ENCODE results near the gene SLC22A1.

DNA sequence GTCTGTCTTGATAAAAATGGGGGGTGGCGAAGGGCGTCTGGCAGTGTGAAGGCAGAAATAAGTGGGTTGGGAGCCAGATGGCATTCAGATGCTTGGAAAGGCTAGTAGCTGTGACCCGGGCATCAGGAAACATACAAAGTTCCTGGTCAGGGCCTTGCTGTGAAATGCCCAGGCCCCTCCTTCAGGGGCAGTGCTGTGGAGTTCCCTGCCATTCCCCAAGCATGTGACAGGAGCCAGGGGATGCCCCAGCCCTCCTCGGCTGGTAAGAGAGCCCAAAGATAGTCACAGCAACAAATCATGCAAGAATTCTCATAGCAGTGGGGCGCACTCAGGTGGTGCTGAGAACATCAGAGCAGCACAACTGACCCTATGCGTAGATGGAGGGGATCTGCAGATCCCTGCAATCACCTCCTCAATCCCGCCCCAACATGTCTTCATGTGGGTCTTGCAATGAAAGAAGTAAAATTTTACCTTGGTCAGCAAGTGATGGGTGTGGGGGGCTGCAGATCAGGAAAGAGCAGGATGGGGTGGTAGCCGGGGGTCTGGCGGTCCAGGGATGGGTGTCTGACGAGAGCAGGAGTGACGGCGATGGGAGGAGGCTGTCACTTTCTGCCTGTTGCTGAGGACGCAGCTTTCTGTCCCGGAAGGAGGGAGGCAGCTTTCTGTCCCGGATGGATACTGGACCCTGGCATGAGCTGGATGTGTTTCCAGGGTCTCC lies 39.5 kb downstream of the SLC22A1 start:
- TF ChIP-seq EZH2 (IDR thresholded peaks at IDR 0.05; ENCODE audit: low read depth, unreplicated experiment): no peak
- TF ChIP-seq, protein P1, sequence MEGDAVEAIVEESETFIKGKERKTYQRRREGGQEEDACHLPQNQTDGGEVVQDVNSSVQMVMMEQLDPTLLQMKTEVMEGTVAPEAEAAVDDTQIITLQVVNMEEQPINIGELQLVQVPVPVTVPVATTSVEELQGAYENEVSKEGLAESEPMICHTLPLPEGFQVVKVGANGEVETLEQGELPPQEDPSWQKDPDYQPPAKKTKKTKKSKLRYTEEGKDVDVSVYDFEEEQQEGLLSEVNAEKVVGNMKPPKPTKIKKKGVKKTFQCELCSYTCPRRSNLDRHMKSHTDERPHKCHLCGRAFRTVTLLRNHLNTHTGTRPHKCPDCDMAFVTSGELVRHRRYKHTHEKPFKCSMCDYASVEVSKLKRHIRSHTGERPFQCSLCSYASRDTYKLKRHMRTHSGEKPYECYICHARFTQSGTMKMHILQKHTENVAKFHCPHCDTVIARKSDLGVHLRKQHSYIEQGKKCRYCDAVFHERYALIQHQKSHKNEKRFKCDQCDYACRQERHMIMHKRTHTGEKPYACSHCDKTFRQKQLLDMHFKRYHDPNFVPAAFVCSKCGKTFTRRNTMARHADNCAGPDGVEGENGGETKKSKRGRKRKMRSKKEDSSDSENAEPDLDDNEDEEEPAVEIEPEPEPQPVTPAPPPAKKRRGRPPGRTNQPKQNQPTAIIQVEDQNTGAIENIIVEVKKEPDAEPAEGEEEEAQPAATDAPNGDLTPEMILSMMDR (conservative IDR thresholded peaks at IDR 0.05; ENCODE audit: low read depth in 2 of 2): no peak
- TF ChIP-seq, protein P2, sequence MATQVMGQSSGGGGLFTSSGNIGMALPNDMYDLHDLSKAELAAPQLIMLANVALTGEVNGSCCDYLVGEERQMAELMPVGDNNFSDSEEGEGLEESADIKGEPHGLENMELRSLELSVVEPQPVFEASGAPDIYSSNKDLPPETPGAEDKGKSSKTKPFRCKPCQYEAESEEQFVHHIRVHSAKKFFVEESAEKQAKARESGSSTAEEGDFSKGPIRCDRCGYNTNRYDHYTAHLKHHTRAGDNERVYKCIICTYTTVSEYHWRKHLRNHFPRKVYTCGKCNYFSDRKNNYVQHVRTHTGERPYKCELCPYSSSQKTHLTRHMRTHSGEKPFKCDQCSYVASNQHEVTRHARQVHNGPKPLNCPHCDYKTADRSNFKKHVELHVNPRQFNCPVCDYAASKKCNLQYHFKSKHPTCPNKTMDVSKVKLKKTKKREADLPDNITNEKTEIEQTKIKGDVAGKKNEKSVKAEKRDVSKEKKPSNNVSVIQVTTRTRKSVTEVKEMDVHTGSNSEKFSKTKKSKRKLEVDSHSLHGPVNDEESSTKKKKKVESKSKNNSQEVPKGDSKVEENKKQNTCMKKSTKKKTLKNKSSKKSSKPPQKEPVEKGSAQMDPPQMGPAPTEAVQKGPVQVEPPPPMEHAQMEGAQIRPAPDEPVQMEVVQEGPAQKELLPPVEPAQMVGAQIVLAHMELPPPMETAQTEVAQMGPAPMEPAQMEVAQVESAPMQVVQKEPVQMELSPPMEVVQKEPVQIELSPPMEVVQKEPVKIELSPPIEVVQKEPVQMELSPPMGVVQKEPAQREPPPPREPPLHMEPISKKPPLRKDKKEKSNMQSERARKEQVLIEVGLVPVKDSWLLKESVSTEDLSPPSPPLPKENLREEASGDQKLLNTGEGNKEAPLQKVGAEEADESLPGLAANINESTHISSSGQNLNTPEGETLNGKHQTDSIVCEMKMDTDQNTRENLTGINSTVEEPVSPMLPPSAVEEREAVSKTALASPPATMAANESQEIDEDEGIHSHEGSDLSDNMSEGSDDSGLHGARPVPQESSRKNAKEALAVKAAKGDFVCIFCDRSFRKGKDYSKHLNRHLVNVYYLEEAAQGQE (IDR thresholded peaks at IDR 0.05; ENCODE audit: unreplicated experiment): no peak
- TF ChIP-seq, protein P3, sequence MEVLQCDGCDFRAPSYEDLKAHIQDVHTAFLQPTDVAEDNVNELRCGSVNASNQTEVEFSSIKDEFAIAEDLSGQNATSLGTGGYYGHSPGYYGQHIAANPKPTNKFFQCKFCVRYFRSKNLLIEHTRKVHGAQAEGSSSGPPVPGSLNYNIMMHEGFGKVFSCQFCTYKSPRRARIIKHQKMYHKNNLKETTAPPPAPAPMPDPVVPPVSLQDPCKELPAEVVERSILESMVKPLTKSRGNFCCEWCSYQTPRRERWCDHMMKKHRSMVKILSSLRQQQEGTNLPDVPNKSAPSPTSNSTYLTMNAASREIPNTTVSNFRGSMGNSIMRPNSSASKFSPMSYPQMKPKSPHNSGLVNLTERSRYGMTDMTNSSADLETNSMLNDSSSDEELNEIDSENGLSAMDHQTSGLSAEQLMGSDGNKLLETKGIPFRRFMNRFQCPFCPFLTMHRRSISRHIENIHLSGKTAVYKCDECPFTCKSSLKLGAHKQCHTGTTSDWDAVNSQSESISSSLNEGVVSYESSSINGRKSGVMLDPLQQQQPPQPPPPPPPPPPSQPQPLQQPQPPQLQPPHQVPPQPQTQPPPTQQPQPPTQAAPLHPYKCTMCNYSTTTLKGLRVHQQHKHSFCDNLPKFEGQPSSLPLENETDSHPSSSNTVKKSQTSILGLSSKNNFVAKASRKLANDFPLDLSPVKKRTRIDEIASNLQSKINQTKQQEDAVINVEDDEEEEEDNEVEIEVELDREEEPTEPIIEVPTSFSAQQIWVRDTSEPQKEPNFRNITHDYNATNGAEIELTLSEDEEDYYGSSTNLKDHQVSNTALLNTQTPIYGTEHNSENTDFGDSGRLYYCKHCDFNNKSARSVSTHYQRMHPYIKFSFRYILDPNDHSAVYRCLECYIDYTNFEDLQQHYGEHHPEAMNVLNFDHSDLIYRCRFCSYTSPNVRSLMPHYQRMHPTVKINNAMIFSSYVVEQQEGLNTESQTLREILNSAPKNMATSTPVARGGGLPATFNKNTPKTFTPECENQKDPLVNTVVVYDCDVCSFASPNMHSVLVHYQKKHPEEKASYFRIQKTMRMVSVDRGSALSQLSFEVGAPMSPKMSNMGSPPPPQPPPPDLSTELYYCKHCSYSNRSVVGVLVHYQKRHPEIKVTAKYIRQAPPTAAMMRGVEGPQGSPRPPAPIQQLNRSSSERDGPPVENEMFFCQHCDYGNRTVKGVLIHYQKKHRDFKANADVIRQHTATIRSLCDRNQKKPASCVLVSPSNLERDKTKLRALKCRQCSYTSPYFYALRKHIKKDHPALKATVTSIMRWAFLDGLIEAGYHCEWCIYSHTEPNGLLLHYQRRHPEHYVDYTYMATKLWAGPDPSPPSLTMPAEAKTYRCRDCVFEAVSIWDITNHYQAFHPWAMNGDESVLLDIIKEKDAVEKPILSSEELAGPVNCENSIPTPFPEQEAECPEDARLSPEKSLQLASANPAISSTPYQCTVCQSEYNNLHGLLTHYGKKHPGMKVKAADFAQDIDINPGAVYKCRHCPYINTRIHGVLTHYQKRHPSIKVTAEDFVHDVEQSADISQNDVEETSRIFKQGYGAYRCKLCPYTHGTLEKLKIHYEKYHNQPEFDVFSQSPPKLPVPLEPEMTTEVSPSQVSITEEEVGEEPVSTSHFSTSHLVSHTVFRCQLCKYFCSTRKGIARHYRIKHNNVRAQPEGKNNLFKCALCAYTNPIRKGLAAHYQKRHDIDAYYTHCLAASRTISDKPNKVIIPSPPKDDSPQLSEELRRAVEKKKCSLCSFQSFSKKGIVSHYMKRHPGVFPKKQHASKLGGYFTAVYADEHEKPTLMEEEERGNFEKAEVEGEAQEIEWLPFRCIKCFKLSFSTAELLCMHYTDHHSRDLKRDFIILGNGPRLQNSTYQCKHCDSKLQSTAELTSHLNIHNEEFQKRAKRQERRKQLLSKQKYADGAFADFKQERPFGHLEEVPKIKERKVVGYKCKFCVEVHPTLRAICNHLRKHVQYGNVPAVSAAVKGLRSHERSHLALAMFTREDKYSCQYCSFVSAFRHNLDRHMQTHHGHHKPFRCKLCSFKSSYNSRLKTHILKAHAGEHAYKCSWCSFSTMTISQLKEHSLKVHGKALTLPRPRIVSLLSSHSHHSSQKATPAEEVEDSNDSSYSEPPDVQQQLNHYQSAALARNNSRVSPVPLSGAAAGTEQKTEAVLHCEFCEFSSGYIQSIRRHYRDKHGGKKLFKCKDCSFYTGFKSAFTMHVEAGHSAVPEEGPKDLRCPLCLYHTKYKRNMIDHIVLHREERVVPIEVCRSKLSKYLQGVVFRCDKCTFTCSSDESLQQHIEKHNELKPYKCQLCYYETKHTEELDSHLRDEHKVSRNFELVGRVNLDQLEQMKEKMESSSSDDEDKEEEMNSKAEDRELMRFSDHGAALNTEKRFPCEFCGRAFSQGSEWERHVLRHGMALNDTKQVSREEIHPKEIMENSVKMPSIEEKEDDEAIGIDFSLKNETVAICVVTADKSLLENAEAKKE (CRISPR knock-in tag; IDR thresholded peaks at IDR 0.05): no peak
- no peak for TF ChIP-seq POLR2AphosphoS5 (IDR thresholded peaks at IDR 0.05; ENCODE audit: low read depth)
- TF ChIP-seq, protein P4, sequence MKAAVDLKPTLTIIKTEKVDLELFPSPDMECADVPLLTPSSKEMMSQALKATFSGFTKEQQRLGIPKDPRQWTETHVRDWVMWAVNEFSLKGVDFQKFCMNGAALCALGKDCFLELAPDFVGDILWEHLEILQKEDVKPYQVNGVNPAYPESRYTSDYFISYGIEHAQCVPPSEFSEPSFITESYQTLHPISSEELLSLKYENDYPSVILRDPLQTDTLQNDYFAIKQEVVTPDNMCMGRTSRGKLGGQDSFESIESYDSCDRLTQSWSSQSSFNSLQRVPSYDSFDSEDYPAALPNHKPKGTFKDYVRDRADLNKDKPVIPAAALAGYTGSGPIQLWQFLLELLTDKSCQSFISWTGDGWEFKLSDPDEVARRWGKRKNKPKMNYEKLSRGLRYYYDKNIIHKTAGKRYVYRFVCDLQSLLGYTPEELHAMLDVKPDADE (IDR thresholded peaks at IDR 0.05): no peak
- no peak for TF ChIP-seq ZNF114 (CRISPR knock-in tag; IDR thresholded peaks at IDR 0.05)

Data from GM23338 (cell line).